Ovary (tissue), 3 donors: ENCODE measurements around the gene IQCM.
"Not testable (repeated sequence)": the region's sequence is repeated elsewhere in the genome, so short reads cannot be mapped to it uniquely, and the experiment has no call there.

Source experiments
- CTCF ChIP-seq, 3 donors: fragments of 450-650 bp in 2 of 3; fragments of 200-600 bp in 1 of 3; IDR thresholded peaks; one replicate each; pipeline versions ENCODE4 v1.5.1 to v1.8.0; 2016 to 2022; ENCODE audit warnings: antibody characterized with exemption in 3 of 3, mild to moderate bottlenecking in 1 of 3
- EP300 ChIP-seq: sonication (generic); formaldehyde crosslinking; IDR thresholded peaks from one replicate; pipeline ENCODE4 v1.6.1; 2017; ENCODE audit warnings: antibody characterized with exemption
- donor health status: DM: no; HTN: no; CAD: no.

DNA sequence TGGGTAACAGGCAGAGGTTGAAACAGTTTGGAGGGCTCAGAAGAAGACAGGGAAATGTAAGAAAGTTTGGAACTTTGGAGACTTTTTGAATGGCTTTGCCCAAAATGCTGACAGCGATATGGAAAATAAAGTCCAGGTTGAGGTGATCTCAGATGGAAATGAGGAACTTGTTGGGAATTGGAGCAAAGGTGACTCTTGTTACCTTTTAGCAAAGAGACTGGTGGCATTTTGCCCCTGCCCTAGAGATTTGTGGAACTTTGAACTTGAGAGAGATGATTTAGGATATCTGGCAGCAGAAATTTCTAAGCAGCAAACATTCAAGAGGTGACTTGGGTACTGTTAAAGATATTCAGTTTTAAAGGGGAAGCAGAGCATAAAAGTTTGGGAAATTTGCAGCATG is 308.3 kb downstream of the IQCM start:
- not testable (repeated sequence) for TF ChIP-seq EP300; CTCF (IDR thresholded peaks at IDR 0.05)
